A673 (cell line): Measurements from ENCODE around the gene IFT27.

Source experiments
- EZH2 ChIP-seq: fragments of 200-600 bp; sonication (generic); IDR thresholded peaks from 2 replicates; pipeline ENCODE4 v1.6.1; 2017; ENCODE audit warnings: borderline replicate concordance, low read depth, mild to moderate bottlenecking, mixed read lengths, antibody characterized with exemption, low read length; ENCODE audit not compliant: poor library complexity, severe bottlenecking
- TF ChIP-seq, protein P1 (sequence below): fragments of 300-800, 200-600 bp; sonication (generic); conservative IDR thresholded peaks from 2 replicates; pipeline ENCODE4 v1.5.1; 2017; ENCODE audit warnings: low read depth, mild to moderate bottlenecking, antibody characterized with exemption, low read length, moderate library complexity, mixed read lengths

DNA sequence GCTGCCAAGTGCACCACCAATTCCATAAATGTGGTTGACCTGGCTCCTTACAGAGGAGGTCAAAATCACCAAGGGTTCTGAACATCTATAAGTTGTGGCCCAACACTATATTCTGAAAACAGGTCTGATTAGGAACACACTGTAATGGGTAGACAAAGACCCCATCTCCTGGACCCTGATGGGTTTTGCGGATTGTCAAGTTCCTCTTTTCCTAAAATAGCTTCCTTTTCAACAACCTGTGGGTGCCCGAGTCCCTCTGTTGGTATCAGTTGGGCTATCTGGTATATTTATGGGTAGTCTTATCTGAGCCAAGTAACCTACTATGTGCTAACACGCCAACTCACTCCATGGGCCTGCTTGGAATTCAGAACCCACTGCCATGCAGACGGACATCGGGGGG, 62.5 kb downstream of the IFT27 start:
- TF ChIP-seq, protein P1, sequence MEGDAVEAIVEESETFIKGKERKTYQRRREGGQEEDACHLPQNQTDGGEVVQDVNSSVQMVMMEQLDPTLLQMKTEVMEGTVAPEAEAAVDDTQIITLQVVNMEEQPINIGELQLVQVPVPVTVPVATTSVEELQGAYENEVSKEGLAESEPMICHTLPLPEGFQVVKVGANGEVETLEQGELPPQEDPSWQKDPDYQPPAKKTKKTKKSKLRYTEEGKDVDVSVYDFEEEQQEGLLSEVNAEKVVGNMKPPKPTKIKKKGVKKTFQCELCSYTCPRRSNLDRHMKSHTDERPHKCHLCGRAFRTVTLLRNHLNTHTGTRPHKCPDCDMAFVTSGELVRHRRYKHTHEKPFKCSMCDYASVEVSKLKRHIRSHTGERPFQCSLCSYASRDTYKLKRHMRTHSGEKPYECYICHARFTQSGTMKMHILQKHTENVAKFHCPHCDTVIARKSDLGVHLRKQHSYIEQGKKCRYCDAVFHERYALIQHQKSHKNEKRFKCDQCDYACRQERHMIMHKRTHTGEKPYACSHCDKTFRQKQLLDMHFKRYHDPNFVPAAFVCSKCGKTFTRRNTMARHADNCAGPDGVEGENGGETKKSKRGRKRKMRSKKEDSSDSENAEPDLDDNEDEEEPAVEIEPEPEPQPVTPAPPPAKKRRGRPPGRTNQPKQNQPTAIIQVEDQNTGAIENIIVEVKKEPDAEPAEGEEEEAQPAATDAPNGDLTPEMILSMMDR: no peak
- TF ChIP-seq EZH2: no peak
